ENCODE data around the gene XPR1.

DNA sequence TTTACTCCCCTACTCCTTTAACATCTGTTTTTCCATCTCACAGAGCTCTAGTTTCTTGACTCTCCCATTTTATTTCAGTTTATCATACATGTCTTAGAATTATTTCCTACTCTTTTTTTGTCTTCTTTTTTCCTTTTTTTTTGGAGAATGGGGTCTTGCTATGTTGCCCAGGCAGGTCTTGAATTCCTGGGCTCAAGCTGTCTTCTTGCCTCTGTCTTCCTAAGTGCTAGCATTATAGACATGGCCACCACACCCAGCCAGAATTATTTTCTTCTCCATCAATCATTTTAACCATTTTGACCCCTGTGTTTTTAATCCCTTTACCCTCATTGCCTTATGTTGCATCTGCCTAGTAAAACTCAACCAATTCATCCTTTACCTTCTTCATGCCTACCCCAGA, 157.6 kb downstream of the XPR1 start:
- TF ChIP-seq, protein P1, sequence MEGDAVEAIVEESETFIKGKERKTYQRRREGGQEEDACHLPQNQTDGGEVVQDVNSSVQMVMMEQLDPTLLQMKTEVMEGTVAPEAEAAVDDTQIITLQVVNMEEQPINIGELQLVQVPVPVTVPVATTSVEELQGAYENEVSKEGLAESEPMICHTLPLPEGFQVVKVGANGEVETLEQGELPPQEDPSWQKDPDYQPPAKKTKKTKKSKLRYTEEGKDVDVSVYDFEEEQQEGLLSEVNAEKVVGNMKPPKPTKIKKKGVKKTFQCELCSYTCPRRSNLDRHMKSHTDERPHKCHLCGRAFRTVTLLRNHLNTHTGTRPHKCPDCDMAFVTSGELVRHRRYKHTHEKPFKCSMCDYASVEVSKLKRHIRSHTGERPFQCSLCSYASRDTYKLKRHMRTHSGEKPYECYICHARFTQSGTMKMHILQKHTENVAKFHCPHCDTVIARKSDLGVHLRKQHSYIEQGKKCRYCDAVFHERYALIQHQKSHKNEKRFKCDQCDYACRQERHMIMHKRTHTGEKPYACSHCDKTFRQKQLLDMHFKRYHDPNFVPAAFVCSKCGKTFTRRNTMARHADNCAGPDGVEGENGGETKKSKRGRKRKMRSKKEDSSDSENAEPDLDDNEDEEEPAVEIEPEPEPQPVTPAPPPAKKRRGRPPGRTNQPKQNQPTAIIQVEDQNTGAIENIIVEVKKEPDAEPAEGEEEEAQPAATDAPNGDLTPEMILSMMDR (IDR thresholded peaks at IDR 0.05; ENCODE audit: low read depth, low read length, poor library complexity, severe bottlenecking): no peak
- TF ChIP-seq EZH2phosphoT487 (IDR thresholded peaks at IDR 0.05; ENCODE audit: borderline replicate concordance, low read length): no peak

Data from DOHH2 (cell line).